Activated CD8-positive, alpha-beta memory T cell treated with anti-CD3 and anti-CD28 coated beads, Interleukin-2, amount 50 U/mL, for 1 hour (primary cell): Measurements from ENCODE around the gene ANKRD11.

Experiments
- DNase-seq: peaks from one replicate; pipeline ENCODE4 v3.0.0-alpha.2; 2020; ENCODE audit errors: extremely low read depth

The ANKRD11 gene

GRCh38 chr16:89506791-89507191 is 16.4 kb upstream of the ANKRD11 start:
- no peak for DNase-seq

DNA sequence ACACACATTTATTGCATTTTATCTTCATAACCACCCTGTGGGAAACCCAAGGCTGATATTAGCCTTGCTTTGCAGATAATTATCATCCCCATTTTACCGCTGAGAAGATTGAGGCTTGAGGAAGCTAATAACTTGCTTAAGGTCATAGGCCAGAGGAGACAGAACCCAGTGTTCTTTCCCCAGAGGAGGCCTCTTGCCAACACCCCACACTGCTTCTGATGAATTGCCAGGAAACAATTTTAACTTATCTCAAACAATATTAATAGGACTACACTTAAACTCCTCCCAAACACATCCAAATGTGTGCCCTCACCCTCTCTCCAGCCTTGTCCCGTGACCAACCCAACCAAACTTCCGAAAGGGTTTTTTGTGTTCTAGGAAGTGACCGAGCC is 15.7 kb upstream of the ANKRD11 start:
- DNase-seq: no peak

DNA sequence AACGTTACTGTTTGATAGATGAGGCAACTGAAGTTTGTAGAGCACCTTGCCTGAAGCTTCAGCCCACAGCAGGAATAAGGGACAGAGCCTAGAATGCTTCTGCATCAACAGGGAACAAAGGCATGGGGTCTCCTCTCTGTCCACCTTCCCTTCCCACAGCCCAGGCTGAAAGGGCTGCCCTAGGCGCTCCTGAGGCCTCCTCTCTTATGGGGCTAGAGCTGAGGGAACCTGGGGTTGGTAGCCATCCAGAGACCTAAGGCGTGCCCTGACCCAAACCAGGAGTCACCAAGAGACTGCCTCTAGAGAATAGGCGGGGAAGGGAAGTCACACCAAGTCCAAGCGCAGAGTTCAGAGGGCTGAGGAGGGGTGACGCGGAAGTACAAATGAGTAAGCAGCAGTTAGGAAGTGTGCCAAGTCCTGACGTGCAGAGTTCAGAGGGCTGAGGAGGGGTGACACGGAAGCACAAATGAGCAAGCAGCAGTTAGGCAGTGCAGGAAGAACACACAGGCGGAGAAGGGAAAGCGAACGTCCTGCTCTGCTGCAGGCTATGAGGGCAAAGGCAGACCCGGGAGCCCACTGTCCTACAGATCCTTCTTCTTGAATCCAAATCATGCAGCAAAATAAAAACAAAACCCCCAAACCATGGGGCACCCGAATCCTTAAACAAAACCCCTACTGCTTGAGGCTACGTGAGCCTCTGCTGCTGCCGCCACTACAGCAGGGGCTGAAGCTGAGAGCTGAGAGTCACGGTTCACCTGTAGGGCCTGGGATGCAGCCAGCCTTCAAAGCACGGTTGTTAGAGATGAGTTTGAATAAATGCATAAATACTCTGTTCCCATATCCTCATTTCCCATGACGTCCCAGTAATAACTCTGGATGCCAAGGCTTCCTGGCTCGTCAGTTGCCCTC is 15.1 kb upstream of the ANKRD11 start:
- peak; percentile 86 for DNase-seq

- no peak for DNase-seq
Measured at GRCh38 chr16:89504091-89504490, 13.7 kb upstream of the ANKRD11 start.

GRCh38 chr16:89502081-89502843 is 11.9 kb upstream of the ANKRD11 start:
- no peak for DNase-seq

DNA sequence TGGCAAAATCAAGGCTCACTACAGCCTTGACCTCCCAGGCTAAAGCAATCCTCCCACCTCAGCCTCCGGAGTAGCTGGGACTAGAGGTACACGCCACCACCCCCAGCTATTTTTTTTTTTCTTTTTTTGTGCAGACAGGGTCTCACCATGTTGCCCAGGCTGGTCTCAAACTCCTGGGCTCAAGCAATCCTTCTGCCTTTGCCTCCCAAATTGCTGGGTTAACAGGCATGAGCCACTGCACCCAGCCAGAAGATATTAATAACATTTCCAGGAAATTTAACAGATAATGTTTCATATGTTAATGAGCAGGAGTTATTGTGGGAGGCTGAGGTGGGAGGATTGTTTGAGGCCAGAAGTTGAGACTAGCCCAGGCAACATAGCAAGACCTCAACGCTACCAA is 9.4 kb upstream of the ANKRD11 start:
- DNase-seq: no peak

DNA sequence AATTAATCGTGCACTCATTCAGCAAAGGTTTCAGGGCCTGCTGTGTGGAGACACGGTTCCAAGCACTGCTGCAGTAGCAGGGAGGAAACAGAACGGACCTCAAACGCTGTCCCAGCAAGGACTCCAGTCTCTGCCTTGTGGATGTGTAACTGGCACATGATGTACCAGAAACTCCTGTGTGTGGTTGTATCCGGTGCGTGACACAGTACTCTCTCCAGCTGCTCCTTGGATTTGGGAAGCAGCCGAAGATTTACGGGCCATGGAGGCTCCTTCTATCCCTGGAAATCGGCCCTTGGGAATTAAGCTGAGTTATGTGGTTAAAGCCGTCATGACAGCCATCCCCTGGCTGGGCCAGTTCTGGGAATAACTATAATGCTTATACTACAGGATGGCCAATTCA is 8.5 kb upstream of the ANKRD11 start:
- no peak for DNase-seq

DNA sequence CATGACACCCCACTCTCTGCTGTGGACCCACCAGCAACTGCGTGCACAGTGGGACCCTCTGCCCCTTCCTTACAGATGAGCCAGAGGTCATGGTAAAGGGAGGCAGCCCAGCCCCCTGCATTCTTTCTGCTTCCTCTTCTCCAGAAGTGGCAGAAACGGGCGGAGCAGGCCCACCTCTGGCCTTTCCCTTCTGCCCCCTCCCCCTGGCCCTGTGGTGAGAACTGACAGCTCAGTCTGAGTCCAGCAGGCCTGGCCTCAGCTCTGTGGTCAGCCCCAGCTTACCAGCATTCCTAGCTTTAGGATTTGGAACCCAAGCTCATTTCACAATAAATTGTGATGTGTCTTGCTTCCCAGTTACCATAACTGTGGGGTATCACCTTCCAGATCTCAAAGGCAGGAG is 4.8 kb upstream of the ANKRD11 start:
- no peak for DNase-seq

DNA sequence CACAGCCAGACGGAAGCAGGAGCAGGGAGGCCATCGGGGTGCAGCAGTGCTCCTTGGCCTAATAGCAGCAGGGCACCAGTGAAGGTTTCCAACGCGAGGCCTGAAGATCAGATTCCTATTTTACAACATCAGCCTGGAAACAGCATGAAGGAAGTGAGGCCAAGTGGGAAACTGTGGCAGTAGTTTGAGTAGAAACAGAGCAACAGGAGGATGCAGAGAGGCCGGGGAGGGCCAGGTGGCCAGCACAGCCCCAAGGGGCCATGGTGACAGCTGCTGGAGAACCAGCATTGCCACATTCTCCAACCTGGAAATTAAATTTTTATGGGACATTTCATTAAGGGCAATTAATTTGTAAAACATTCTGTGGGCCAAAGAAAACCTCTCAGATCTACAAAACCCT is 3.4 kb upstream of the ANKRD11 start:
- DNase-seq: no peak

- no peak for DNase-seq
Measured at GRCh38 chr16:89491974-89492687, 1.8 kb upstream of the ANKRD11 start.

- no peak for DNase-seq
Measured at GRCh38 chr16:89491238-89491869, 993 bp upstream of the ANKRD11 start.

DNA sequence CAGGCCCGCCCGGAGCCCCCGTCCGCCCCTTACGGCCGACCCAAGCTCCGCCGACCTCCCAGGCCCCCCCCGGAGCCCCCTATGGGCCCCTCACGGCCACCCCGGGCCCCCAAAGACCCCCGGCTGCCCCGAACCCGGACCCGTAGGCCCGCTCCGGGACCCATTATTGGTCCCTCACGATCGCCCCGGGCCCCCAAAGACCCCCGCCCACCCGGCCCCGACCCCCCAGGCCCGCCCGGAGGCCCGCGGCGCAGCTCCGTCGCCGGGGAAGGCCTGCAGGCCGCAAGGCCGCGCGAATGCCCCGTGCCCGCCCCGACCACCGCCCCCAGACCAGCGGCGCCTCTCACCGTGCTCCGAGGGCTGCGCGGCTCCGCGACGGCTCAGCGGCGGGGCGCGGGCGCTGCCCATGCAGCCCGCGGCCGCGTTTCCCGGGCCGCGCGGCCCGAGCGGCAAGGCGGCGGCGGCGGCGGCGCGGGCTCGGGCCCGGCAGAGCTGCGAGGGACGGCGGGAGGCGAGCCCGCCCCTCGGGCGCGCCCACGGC is 393 bp downstream of the ANKRD11 start:
- DNase-seq: no peak

DNA sequence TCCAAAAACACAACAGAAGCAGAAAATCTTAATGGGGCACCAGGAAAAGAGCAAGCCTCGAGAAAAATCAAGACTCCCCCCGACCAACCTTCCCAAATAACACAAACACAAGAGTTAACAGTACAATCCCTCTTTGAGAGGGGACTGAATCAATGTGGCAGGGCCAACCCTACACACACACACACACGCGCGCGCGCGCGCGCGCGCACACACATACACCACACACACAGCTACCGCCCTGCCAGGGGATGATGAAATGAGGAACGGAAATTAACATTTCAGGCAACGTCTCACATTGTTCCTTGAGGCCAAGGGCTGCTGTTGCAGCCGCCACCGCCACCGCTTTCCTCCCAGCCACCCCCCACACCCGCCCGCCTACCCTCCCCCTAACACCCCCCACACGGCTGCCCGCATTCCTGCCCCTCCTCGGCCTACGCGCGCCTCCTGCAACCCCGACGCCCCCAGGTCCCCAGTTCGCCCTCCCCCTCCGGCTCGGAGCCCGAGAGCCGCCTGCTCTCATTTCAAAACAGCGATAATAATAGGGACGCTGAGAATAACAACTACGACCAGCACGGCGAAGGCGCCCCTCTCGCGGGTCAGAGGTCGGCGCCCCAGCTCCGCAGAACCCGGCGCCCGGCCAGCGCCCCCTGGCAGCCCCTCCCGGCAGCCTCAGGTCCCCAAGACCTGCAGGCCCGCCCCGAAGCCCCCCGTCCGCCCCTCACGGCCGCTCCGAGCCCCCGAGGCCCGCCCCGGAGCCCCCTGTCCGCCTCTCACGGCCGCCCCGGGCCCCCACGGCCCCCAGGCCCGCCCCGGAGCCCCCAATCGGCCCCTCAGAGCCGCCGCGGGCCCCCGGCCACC is 1.1 kb downstream of the ANKRD11 start:
- peak; percentile 69 for DNase-seq

DNA sequence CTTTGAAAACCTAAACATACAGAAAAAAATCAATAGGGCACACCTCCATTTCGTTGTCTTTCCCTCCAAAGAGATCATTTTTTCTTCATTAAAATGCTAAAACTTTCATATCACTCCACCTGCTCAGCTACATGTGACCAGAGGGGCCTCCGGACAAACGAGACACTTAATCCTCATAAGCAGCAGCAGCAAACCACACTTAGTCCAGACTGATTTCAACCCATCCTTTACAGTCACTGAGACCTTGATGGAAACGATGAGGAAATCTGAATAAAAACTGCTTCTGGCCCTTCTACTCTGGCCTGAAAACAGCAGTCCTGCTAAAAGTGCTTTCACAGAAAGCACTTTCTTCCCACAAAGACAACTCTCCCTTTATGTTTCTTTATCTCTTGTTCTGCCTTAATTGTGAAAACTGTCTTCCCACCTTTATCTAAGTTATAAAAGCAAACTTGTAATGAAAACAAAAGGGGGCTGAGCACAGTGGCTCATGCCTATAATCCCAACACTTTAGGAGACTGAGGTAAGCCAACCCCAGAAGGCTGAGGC is 4.6 kb downstream of the ANKRD11 start:
- DNase-seq: no peak

DNA sequence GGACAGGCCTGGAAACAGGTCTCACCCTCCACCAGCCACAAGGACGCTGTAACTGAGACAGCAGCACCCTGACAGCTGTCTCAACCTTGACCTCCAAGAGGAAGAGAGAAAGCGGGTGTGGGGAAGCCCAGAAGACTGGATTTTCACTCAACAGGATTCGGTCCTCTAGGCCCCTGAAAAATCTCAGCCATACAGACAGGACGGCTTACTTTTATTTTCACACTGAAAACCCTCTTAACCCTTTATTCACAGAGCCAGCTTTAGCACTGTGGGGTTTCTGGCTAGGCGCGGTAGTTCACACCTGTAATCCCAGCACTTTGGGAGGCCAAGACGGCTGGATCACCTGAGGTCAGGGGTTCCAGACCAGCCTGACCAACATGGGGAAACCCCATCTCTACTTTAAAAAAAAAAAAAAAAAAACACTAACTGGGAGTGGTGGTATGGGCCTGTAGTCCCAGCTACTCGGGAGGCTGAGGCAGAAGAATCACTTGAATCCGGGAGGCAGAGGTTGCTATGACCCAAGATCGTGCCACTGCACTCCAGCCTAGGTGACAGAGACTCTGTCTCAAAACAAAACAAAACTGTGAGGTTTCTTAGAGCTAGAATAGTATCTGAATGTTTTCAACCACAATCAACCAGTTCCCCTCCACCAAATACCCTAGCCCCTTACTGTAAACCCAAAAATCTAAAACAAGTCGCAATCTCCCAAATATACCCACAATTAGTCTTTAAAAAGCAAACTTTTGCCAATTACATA is 5.3 kb downstream of the ANKRD11 start:
- no peak for DNase-seq

DNA sequence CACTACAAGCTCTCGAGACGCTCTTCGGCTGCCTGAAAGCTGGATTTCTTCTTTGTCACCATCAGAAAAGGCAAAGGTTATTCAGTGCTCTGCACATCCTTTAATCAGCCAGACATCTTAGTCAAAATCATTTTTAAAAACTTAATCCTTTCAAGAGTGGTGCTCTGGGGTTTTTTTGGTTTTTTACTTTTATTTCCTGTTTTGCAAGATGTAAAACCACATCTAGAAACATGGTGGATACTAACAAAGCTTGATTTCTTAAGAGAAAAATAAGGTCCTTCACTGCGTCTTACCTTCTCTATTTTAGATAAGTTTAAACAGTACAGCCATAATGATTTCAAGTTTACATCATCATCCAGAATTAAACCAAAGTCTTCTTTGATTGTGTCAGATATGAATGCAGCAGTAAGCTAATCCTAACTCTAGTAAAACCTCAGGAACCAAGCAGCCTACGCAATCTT is 6.3 kb downstream of the ANKRD11 start:
- no peak for DNase-seq

GRCh38 chr16:89482817-89483205 is 7.5 kb downstream of the ANKRD11 start:
- DNase-seq: no peak

DNA sequence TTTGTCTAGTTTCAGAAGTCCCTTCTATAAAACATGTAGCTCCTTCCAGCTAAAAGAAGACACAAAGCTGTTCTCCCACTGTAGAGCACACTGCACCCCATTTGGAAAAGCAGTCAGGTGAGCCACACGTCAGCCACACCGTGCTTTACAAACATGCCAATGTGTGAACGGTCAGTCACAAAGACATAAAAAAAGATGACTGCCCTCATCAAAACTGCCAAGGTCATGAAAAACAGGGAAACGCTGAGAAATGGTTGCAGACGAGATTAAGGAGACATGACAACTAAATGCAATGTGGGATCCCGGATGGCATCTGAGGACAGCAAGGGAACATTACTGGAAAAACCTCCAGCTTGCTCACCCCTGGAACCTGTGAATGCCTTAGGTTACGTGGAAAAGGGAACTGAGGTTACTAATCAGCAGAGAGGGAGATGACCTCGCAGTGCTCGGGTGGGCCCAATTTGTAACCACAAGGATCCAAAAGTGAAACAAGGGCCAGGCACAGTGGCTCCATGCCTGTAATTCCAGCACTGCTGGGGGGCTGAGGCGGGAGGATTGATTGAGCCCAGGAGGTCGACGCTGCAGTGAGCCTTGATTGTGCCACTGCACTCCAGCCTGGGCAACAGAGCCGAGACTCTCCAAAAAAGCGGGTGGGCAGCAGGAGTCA is 8.1 kb downstream of the ANKRD11 start:
- no peak for DNase-seq

DNA sequence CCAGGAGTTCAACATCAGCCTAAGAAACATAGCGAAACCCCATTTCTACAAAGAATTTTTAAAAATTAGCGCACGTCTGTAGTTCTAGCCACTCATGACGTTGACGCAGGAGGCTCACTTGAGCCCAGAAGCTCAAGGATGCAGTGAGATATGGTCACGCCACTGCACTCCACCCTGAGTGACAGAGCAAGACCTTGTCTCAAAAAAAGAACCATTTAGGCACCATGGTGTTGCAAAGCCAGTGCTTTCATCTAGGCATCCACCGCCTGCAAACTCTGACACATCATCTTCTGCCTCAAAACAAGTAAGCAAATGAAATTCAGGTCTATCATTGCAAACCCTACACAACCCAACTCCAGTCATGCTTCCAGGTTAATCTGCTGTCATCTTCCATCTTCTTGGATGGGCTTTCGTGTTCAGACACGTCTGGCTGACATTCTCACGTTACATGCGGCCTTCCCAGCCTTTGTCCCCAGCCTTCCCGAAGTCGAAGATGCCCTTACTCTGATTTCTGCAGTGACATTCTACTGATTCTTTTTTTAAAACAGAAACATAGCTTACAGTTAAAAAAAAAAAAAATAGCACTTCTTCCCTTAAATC is 8.9 kb downstream of the ANKRD11 start:
- no peak for DNase-seq
